ENCODE measurements around the gene NCKIPSD.
"Not testable (repeated sequence)": the region's sequence is repeated elsewhere in the genome, so short reads cannot be mapped to it uniquely, and the experiment has no call there.

The NCKIPSD gene

DNA sequence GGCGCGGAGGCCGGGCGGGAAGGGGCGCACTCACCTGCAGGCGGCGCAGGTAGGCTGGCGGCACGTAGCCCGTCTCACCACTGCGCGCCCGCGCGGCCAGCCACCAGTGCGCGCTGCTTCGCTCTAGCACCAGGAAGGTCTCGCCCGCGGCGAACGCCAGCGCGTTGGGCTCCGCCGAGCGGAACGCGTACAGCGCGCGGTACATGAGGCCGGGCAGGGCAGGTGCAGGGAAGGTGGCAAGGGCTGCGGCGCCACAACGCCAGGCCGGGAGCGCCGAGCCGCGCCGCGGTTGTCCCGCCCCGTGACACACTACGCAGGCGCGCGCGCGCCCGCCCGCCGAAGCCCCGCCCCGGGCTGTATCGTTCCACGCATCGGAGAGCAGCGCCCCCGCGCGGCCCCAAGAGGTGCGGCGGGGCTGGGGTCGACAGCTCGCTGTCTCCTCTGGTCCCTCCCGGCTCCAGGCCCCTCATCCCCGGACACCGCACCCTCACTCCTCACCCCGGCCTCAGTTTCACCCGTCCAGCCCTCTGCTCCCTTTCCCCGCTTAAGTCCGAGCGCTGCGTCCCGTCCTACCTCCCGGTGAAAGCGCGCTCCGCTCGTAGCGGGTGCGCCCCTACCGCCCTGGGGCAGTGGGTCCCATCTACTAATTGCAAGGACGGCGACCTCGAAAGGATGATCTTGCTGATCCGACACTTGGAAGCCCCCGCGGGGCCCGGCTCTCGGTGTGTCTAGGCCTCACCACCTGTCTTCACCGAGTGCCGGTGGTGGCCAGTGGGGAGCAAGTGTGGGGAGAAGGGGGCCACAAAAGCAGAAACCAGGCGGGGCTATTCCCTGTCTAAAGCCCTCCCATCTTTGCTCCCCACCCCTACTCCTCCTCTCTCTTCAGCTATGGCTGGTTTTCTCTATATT lies at the start of gene NCKIPSD:
NCKIPSD (minus strand) TSS at position 313 of the 909 bp plus-strand sequence; CDS start at position 205, 108 bp downstream.
- peak; percentile 92 for DNase-seq

DNA sequence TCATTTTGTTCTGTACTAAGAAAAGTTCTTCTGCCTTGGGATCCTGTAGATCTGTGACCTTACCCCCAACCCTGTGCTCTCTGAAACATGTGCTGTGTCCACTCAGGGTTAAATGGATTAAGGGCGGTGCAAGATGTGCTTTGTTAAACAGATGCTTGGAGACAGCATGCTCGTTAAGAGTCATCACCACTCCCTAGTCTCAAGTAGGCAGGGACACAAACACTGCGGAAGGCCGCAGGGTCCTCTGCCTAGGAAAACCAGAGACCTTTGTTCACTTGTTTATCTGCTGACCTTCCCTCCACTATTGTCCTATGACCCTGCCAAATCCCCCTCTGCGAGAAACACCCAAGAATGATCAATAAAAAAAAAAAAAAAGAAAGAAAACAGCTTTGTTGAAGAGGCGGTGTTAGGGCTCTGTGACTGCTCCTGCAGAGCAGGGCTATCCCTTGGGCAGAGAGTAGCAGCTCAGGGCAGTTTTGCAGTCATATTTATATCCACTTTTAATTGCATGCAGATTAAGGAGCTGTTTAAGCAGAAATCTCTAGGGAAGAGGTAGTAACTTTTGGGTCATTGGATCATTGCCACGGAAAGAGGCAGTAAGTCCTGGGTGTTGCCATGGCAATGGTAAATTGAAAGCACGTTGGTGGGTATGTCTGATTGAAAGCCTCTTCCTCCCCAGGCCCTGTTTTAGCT lies 49.5 kb upstream of the NCKIPSD start:
- not testable (repeated sequence) for DNase-seq

DNA sequence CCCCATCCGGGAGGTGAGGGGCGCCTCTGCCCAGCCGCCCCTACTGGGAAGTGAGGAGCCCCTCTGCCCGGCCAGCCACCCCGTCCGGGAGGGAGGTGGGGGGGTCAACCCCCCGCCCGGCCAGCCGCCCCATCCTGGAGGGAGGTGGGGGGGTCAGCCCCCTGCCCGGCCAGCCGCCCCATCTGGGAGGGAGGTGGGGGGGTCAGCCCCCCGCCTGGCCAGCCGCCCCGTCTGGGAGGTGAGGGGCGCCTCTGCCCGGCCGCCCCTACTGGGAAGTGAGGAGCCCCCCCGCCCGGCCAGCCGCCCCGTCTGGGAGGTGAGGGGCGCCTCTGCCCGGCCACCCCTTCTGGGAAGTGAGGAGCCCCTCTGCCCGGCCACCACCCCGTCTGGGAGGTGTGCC lies 48.8 kb upstream of the NCKIPSD start:
- not testable (repeated sequence) for DNase-seq

DNA sequence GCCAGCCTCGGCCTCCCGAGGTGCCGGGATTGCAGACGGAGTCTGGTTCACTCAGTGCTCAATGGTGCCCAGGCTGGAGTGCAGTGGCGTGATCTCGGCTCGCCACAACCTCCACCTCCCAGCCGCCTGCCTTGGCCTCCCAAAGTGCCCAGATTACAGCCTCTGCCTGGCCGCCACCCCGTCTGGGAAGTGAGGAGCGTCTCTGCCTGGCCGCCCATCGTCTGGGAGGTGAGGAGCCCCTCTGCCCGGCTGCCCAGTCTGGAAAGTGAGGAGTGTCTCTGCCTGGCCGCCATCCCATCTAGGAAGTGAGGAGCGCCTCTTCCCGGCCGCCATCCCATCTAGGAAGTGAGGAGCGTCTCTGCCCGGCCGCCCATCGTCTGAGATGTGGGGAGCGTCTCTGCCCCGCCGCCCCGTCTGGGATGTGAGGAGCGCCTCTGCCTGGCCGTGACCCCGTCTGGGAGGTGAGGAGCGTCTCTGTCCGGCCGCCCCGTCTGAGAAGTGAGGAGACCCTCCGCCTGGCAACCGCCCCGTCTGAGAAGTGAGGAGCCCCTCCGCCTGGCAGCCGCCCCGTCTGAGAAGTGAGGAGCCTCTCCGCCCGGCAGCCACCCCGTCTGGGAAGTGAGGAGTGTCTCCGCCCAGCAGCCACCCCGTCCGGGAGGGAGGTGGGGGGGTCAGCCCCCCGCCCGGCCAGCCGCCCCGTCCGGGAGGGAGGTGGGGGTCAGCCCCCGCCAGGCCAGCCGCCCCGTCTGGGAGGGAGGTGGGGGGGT lies 48.2 kb upstream of the NCKIPSD start:
- not testable (repeated sequence) for DNase-seq

DNA sequence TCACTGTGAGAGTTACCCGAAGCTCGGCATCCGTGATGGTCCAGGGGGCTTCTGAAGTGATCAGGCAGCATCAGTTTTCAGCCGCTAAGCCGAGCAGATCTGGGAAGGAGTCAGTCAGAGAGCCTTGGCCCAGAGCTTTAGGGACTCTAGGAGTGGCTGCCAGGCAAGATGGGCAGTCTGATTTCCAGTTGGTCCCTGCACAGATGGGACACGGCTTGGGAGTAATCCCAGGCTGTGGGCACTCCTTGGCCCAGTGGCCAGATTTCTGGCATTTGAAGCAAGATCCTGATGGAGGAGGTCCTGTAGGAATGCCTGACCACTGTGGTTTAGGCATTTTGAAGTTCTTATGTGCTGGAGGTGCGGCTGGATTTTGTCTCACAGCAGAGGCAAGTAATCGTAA lies 41.8 kb upstream of the NCKIPSD start:
- DNase-seq: no peak

DNA sequence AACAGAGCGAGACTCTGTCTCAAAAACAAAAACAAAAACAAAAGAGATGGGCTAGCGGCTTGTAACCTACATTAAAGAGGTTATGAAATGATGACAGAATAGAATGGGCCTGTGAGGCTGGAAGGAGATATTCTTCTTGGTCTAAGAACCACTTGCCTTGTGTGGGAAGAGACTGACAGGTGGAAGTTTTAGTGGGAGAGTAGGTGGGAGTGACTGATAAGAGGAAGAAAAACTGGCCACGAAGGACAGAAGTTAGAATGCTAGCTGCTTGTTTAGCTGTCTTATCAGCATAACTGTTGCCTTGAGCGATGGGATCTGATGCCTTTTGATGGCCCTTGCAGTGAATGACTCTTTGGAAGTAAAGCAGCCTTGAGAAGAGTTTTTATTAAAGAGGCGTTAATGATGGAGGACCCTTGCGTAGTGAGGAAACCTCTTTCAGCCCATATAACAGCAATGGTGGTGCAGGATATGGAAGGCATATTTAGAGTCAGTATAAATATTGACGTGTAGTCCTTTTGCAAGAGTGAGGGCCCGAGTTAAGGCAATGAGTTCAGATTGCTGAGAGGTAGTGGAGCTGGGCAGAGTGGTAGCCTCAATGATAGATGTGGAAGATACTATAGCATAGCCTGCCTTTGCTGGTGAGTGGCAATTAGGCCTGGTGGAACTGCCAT lies 39.6 kb upstream of the NCKIPSD start:
- DNase-seq: not testable (repeated sequence)

DNA sequence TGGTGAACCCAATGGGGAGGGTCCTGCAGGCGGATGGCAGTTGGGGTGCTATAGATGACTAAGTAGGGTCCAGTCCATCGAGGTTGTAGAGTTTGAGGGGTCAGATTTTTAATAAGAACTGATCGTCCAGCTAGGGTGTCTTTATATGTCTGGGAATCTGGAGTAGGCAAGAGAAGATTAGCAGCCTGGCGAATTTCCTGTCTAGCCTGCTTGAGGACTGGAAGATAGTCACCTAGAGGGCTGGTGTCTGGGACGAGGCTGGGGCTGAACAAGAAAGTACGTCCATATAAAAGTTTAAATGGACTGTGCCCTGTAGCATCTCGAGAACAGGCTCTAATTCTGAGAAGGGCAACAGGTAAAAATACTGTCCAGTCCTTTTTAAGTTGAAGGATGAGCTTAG lies 38.0 kb upstream of the NCKIPSD start:
- no peak for DNase-seq

DNA sequence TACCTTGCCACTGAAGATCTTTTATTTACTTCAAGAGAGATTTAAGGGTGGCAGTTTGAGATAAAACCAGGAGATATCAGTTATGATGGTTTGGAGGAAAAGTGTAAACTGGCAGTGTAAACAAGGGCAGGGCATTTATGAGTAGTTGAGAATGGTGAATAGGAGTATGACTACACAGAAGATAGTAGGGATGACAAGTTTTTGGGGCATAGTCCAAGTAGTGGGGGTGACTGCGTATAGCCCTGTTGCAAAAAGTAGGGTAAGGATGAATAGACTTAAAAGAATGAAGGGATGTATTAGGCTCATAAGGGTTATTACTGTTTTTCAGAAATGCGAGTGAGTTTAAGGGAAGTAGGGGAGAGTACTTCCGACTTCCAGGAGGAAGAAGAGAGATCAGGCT lies 37.6 kb upstream of the NCKIPSD start:
- not testable (repeated sequence) for DNase-seq

DNA sequence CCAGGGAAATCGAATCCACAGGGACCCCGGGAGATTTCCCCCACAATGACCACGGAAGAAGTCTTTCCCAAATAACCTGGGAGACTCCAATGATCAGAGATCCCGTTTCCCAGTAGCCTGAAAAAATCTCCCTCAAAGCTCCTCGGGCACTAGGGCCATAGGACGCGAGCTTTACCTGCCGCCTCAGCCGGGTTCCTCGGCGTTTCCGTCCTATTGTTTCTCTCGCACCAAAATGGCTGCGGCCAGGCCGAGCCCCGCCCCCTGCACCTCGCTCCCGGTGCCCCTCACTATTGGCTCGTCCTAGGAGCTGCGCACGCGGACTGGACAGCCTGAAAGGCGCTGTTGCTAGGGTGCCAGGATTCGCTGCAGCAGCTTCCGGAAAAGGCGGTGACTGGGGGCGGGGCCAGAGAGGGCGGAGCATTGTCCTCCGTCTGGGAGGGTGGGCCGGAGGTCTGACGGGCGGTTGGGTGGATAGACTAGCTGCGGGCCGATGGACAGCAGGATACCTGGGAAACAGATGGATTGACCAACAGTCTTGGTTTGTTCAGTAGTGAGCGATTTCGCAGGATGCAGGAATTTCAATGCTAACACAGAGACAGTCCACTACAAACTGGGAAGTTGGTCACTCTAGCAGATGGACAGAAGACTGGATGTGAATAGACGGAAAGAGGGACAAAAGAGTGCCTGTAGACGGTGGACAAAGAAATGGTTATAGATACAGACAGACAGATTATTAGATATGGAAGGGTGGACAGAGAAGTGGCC lies 31.4 kb upstream of the NCKIPSD start, which contains the start of gene IP6K2:
IP6K2 (minus strand) TSS at position 240 of the 765 bp plus-strand sequence. CDS start 21,930 bp downstream, outside the sequence.
- peak; percentile 98 for DNase-seq

DNA sequence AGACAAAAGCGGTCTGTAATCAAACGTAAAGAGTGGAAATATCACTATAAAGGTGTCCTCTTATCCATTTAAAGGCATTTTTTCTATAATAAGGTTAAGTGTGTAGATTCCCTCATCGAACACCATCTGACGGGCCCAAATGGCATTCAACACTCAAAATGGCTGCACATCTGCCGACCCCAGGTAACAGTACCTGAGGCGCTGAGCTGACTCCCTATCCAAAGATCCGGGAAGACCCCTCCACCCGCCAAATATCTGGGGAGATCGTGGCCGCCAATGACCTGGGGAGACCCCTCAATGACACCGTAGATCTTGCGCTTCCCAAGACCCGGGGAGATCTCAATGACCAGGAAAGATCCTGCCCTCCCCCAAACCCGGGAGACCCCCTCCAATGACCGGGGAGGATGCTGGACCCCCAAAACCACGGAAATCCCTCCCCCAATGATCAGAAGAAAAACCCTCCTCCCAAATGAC lies 30.8 kb upstream of the NCKIPSD start:
- DNase-seq: peak; percentile 48

DNA sequence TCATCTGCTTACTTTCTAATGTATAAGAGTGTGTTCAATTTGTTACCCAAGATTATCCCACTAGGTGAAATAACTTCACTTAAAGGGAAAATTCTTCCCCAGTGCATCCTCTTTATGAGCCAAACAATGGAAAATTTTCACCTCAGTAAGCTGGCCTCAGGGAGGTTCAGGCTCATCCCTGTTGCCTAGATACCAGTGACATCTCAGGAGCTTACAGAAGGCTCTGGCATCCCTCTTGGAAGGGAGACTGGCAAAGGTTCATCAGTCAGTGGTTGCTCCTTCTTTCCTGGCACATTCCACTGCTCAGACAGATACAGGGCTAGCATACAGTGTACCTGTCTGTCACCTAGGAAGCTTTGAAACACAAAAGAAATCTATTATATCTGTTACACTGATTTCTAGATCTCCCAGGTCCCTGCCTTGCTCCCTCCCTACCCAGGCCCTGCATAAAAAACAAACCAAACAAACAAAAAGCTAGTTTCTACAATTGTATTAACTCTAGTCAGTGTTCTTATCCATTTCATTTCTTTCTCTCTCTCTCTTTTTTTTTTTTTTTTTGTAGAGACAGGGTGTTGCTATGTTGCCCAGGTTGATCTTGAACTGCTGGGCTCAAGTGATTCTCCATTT lies 29.6 kb upstream of the NCKIPSD start:
- DNase-seq: no peak

DNA sequence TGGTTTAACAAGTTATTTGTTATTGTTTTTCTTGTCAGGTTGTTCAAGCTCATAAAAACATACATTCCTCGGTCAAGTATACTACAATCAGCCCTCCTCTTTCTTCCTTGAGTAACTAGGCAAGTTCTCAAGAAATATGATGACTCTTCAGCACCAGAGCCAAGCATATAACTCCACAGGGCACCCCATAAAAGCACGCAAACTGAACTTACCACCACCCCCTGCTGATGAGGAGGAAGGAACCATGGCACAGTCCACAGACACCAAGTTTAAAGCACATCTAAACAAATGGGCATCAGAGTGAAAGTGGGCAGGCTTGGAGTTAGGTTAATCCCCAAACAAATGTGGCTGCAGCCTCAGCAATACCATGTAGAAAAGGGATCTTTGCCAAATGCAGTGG lies 26.0 kb upstream of the NCKIPSD start:
- no peak for DNase-seq

DNA sequence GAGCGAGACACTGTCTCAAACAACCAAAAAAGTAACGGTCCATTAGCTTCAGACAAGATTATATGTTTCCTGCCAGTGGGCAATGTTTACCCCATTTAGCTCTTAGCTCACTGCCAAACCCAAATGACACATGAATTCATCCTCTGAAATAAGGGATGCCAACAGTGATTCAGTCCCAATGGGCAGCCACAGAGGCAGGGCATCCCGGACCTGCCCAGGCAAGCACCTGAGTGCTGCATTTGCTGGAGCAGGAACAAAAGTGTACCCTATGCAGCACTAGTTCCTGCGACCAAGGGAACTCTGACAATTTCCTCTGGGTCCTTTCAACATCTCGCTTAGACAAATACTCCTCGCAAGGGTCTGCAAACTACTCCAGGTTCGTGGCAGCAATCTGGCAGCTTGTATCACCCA lies 23.3 kb upstream of the NCKIPSD start:
- no peak for DNase-seq

DNA sequence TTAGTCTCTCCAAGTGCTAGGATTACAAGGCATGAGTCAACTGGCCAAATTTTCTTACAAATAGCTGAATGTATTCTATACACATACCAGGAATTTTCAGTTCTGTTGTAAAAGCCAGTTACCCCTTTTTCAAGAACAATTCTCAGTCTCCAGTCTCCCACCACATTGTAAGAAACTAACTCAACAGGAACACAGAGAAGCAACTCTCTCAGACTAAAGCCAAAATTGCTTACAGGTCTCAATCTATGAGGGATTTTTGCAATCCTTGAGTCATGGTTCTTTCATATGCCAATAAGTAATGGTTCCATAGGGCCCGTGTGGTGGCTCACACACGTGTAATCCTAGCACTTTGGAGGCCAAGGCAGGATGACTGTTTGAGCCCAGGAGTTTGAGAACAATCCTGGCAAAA lies 22.8 kb upstream of the NCKIPSD start:
- DNase-seq: no peak

DNA sequence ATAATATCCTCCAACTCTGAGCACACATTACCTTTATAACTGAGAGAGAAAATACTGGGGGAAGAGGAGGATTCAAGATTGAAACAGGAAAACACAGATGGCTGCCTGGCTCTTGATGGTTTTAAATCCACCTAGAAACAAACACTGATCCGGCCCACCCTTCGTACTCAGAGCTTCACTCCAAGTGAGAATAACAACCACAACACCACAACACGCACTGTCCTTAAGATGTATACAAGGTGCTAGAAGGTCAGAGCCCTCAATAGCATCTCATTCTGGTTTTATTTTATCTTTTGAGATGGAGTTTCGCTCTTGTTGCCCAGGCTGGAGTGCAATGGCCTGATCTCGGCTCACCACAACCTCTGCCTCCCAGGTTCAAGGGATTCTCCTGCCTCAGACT lies 21.4 kb upstream of the NCKIPSD start:
- no peak for DNase-seq

DNA sequence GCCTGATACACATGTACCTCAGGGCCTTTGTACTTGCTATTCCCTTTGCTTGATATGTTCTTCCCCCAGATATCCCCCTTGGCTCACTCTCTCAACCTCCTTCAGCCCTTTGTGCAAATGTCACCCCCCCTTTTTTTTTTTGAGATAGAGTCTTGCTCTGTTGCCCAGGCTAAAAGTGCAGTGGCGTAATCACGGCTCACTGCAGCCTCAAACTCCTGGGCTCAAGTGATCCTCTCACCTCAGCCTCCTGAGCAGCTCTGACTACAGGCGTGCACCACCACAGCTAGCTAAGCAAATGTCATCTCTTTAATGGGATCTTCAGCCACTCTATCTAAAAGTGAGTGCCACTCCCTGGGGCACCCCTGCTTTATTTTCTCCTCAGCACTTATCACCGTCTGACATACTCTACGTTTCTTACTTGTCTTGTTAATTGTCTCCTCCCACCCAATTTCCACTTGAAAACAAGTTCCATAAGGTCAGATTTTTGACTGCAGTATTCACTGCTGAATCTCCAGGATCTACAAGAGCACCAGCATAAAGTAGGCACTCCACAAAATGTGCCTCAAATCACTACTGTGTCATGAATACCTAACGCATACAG lies 16.7 kb upstream of the NCKIPSD start:
- DNase-seq: no peak

DNA sequence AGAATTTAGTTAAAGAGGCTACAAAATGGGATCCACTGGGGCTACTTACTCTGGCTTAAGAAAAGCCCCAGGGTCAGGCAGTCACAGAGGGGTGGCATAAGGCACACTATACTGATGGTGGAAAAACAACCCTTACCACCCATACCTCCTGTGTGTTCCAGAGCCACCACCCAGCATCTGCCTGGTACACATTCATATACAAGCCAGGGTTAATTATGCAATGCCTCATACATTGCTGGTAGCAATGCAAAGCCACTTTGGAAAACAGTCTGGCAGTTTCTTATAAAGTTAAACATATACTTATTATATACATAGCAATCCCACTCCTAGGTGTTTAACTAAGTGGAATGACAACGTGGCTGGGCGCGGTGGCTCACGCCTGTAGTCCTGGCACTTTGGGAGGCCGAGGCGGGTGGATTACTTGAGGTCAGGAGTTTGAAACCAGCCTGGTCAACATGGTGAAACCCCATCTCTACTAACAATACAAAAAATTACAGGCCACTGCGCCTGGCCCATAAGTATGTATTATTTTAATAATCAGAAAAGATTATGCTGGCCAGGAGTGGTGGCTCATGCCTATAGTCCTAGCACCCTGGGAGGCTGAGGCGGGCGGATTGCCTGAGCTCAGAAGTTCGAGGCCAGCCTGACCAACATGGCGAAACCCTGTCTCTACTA lies 15.2 kb upstream of the NCKIPSD start:
- no peak for DNase-seq

DNA sequence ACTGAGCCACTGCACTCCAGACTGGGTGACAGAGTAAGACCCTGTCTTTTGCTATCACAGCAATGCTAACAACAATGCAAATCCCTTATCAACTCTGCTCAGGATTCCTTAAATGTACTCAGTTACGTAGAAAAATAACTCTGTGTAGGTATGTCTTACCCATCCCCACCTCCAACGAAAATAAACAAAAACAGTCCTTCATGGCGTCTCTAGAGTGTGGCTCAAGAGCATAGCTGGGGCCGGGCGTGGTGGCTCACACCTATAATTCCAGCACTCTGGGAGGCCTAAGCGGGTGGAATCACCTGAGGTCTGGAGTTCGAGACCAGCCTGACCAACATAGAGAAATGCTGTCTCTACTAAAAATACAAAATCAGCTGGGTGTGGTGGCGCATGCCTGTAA lies 13.2 kb upstream of the NCKIPSD start:
- DNase-seq: no peak

DNA sequence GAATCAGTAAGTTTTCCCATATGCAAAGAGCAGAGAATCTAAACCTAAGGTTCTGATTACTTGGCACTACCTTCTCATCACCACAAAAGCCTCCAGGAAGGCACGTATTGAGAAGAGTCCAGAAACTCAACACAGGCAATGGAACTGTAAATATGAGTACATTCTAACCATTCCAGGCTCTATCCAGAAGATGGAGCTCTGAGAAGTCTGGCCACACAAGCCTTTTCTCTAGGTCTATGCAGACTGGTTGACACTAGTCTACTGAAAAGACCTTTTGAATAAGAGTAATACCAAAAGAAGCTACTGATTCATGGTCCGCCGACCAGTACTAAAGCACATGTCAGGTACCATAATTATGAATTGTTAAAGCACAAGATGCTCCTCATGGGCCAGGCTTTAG lies 12.2 kb upstream of the NCKIPSD start:
- DNase-seq: no peak

DNA sequence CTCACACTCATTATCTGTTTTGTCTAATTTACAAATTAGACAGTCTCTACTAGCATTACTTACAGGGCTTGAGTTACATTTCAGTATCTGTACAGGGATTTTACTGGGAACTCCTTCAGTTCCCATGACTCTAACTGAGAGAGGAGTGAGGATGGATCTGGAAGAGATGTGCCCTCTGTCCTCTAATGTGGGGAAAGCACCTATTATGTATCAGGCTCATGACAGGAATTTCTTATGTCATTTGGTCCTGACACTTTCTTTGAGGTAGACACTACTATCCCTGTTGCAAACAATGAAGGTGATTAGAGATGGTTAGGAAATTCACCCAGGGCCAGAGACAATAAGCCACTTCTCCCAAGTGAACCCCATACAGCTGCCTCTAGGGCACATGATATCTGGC lies 10.9 kb upstream of the NCKIPSD start:
- no peak for DNase-seq

Data from CD4-positive, alpha-beta T cell treated with Interleukin-10 for 1 hour (primary cell).